Smooth muscle cell (in vitro differentiated cells): ENCODE results near the gene FOXN3. TPM values are rescaled to one million over a fixed set of nuclear protein-coding genes. Genes with fewer than 3 reads are reported as not detected.

ENCODE experiments used
- DNase-seq: peaks from one replicate; lab custom pipeline; 2025; ENCODE audit not compliant: unreplicated experiment; lab: John Stamatoyannopoulos, UW
- H2AFZ ChIP-seq: fragments of 200-600 bp; sonication (generic); 2 replicates; pipeline ENCODE4 v1.6.0; 2016; ENCODE audit warnings: antibody characterized with exemption, low read depth, mild to moderate bottlenecking
- H3F3A ChIP-seq: fragments of 200-600 bp; sonication (generic); 2 replicates; pipeline ENCODE4 v1.6.0; 2017; ENCODE audit warnings: antibody characterized with exemption, low read depth
- H3K27ac ChIP-seq: fragments of 200-600 bp; sonication (generic); 2 replicates; pipeline ENCODE4 v1.5.1; 2016; ENCODE audit warnings: low read depth, mild to moderate bottlenecking
- H3K27me3 ChIP-seq: fragments of 200-600 bp; sonication (generic); 2 replicates; pipeline ENCODE4 v1.6.1; 2016; ENCODE audit warnings: low read depth, mild to moderate bottlenecking
- H3K36me3 ChIP-seq: fragments of 200-600 bp; sonication (generic); 2 replicates; pipeline ENCODE4 v1.5.1; 2016; ENCODE audit warnings: low read depth
- H3K4me1 ChIP-seq: fragments of 200-600 bp; sonication (generic); 2 replicates; pipeline ENCODE4 v1.5.1; 2016; ENCODE audit warnings: low read depth
- H3K4me2 ChIP-seq: fragments of 200-600 bp; sonication (generic); 2 replicates; pipeline ENCODE4 v1.6.0; 2016; ENCODE audit warnings: mild to moderate bottlenecking
- H3K4me3 ChIP-seq: fragments of 200-600 bp; sonication (generic); 2 replicates; pipeline ENCODE4 v1.5.1; 2016; ENCODE audit warnings: mild to moderate bottlenecking
- H3K79me2 ChIP-seq: fragments of 200-600 bp; sonication (generic); 2 replicates; pipeline ENCODE4 v1.6.0; 2016; ENCODE audit warnings: low read depth, mild to moderate bottlenecking
- H3K9ac ChIP-seq: fragments of 200-600 bp; sonication (generic); 2 replicates; pipeline ENCODE4 v1.6.0; 2016; ENCODE audit warnings: low read depth
- H3K9me3 ChIP-seq: fragments of 200-600 bp; sonication (generic); replicated peaks from 2 replicates; pipeline ENCODE4 v1.5.1; 2016; ENCODE audit warnings: low read depth
- H4K20me1 ChIP-seq: fragments of 200-600 bp; sonication (generic); 2 replicates; pipeline ENCODE4 v1.6.0; 2016; ENCODE audit warnings: low read depth
- CTCF ChIP-seq: fragments of 200-600 bp; sonication (generic); IDR thresholded peaks from 2 replicates; pipeline ENCODE4 v1.5.1; 2017; ENCODE audit warnings: borderline replicate concordance, mild to moderate bottlenecking, antibody characterized with exemption; ENCODE audit not compliant: insufficient read depth, poor library complexity, severe bottlenecking
- WGBS: methylation state at CpG from one replicate; pipeline ENCODE4 v1.1.7; 2016; ENCODE audit warnings: low lambda C conversion rate; 5-methylcytosine and 5-hydroxymethylcytosine counted together
- polyA plus RNA-seq: library from polyadenylated mRNA; unstranded; fragments of >200 nt; fragmentation: Nextera tagmentation; extraction: Ambion mirVana; gene quantifications from 2 replicates; pipeline ENCODE4 v1.2.1, GENCODE V29; 2016
- total RNA-seq: library from RNA; depleted of rRNA; stranded (reverse); fragments of >200 nt; gene quantifications from 2 replicates; pipeline ENCODE4 v1.2.3, GENCODE V29; 2014

The FOXN3 gene
- total and polyA plus RNA-seq, 2 experiments from 2014 or later: 24.5 to 31.5 TPM

GRCh38 chr14:89171628-89172027 lies 245.4 kb downstream of the FOXN3 start:
- Histone ChIP-seq H3K36me3 (peaks cover 8% of the 10 kb centered on the region), H3K79me2 (no peaks in the 10 kb centered on the region), H3K9ac (no peak overlapping the region), H3K4me1 (no peaks in the 10 kb centered on the region), H2AFZ (no peak overlapping the region), H4K20me1 (no peaks in the 10 kb centered on the region), H3K9me3 (no peaks in the 10 kb centered on the region), H3K27me3 (no peaks in the 10 kb centered on the region), H3K4me3 (no peak overlapping the region), H3F3A (no peaks in the 10 kb centered on the region), H3K27ac (no peak overlapping the region), H3K4me2 (no peak overlapping the region)
- TF ChIP-seq CTCF: no peak
- no peak for DNase-seq

- no peaks in the 10 kb centered on the region for H3K27me3 ChIP-seq
- no peaks in the 10 kb centered on the region for H3K4me1 ChIP-seq
- DNase-seq: no peak
- no peaks in the 10 kb centered on the region for H3F3A ChIP-seq
- no peak overlapping the region for H3K27ac ChIP-seq
- H3K36me3 ChIP-seq: peaks cover 8% of the 10 kb centered on the region
- no peak for TF ChIP-seq CTCF
- H3K79me2 ChIP-seq: no peaks in the 10 kb centered on the region
- no peak overlapping the region for H2AFZ ChIP-seq
- H3K9me3 ChIP-seq: no peaks in the 10 kb centered on the region
- no peak overlapping the region for H3K4me3 ChIP-seq
- WGBS: 89% methylated on average over 2 of the region's 2 CpGs
- no peaks in the 10 kb centered on the region for H4K20me1 ChIP-seq
- H3K9ac ChIP-seq: no peak overlapping the region
- no peak overlapping the region for H3K4me2 ChIP-seq
These were observed 245.9 kb downstream of the FOXN3 start for GRCh38 chr14:89171168-89171567.

DNA sequence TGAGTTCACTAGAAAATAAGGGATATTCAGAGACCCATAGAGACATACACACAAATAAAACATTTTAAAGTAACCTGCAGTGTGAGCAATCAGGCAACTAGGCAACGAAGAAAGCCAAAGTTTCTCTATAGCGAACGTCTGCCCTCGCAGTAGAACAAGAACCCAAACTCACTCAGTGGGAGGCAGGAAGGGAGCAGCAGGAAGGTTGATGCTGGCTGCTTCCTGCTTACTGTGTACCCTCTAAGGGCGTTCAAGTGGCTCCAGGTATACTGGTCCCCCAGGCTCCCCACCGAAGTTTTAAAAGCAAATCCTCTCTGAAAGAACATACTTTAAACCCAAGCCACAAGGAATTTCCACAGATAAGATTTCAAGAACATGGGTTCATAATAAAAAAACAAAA lies 249.3 kb downstream of the FOXN3 start:
- H4K20me1 ChIP-seq: no peaks in the 10 kb centered on the region
- no peak for TF ChIP-seq CTCF
- H3K4me2 ChIP-seq: no peak overlapping the region
- no peak overlapping the region for H3K4me3 ChIP-seq
- 94% methylated on average over 6 of the region's 6 CpGs for WGBS
- no peaks in the 10 kb centered on the region for H3K79me2 ChIP-seq
- no peaks in the 10 kb centered on the region for H3K27me3 ChIP-seq
- no peak overlapping the region for H3K27ac ChIP-seq
- no peak overlapping the region for H2AFZ ChIP-seq
- no peak for DNase-seq
- no peak overlapping the region for H3K9ac ChIP-seq
- no peaks in the 10 kb centered on the region for H3F3A ChIP-seq
- no peaks in the 10 kb centered on the region for H3K9me3 ChIP-seq
- no peaks in the 10 kb centered on the region for H3K4me1 ChIP-seq
- H3K36me3 ChIP-seq: peaks cover 5% of the 10 kb centered on the region

GRCh38 chr14:89166633-89167032 lies 250.4 kb downstream of the FOXN3 start:
- H3K4me2 ChIP-seq: no peak overlapping the region
- WGBS: 94% methylated on average over 4 of the region's 4 CpGs
- no peak for DNase-seq
- H3K27ac ChIP-seq: no peak overlapping the region
- no peaks in the 10 kb centered on the region for H3K79me2 ChIP-seq
- H2AFZ ChIP-seq: no peak overlapping the region
- H3K4me1 ChIP-seq: no peaks in the 10 kb centered on the region
- H3K9me3 ChIP-seq: no peaks in the 10 kb centered on the region
- H3K36me3 ChIP-seq: no peaks in the 10 kb centered on the region
- H3K4me3 ChIP-seq: no peak overlapping the region
- no peak for TF ChIP-seq CTCF
- no peaks in the 10 kb centered on the region for H3K27me3 ChIP-seq
- no peak overlapping the region for H3K9ac ChIP-seq
- H4K20me1 ChIP-seq: no peaks in the 10 kb centered on the region
- H3F3A ChIP-seq: no peaks in the 10 kb centered on the region
